H1 (cell line): ENCODE measurements around the gene RPS6KA2. TPM values are rescaled to one million over a fixed set of nuclear protein-coding genes. Genes with fewer than 3 reads are reported as not detected.

Experiments
- CTCF ChIA-PET: fragments of 300-600 bp; sonication (Branson Sonifier 250); formaldehyde crosslinking; loops from one replicate; lab custom pipeline; 2021; ENCODE audit not compliant: partially characterized antibody; lab: Charles Lee
- POLR2A ChIA-PET: fragments of 300-600 bp; sonication (Branson Sonifier 250); formaldehyde crosslinking; loops from one replicate; lab custom pipeline; 2021; ENCODE audit warnings: inconsistent platforms; ENCODE audit not compliant: partially characterized antibody; lab: Charles Lee
- DNase-seq, 2 experiments: peaks; one replicate each; pipeline versions ENCODE4 v3.0.0 to v3.0.0-alpha.2; 2010 to 2022; ENCODE audit warnings: low spot score in 2 of 2, low read depth in 1 of 2, mixed read lengths in 1 of 2
- FAIRE-seq: peaks from 2 replicates; lab custom pipeline; 2011; peaks lifted over from hg19 to GRCh38; lab: Jason Lieb, UNC
- H2AFZ ChIP-seq: 2 replicates; pipeline ENCODE4 v1.8.1; 2012; ENCODE audit warnings: low read length, inconsistent platforms
- H2AK5ac ChIP-seq: 2 replicates; pipeline ENCODE4 v1.6.1; 2013; ENCODE audit warnings: low read depth, low read length
- H2BK120ac ChIP-seq: replicated peaks from 2 replicates; pipeline ENCODE3; 2013; ENCODE audit warnings: low read depth, low read length, inconsistent platforms
- H2BK12ac ChIP-seq: 2 replicates; pipeline ENCODE4 v1.6.1; 2013; ENCODE audit warnings: low read depth, low read length
- H2BK15ac ChIP-seq: 2 replicates; pipeline ENCODE4 v1.6.1; 2013; ENCODE audit warnings: low read length
- H2BK20ac ChIP-seq: 2 replicates; pipeline ENCODE4 v1.6.1; 2013; ENCODE audit warnings: low read length
- H2BK5ac ChIP-seq: 2 replicates; pipeline ENCODE4 v1.6.1; 2013; ENCODE audit warnings: low read depth, low read length
- H3K14ac ChIP-seq: 2 replicates; pipeline ENCODE4 v1.6.1; 2013; ENCODE audit warnings: inconsistent platforms; ENCODE audit not compliant: insufficient read length
- H3K18ac ChIP-seq: 2 replicates; pipeline ENCODE4 v1.6.1; 2013; ENCODE audit warnings: low read length; ENCODE audit errors: extremely low read depth
- H3K23ac ChIP-seq: 2 replicates; pipeline ENCODE4 v1.6.1; 2013; ENCODE audit warnings: inconsistent platforms; ENCODE audit not compliant: insufficient read length
- H3K23me2 ChIP-seq: 2 replicates; pipeline ENCODE4 v1.6.1; 2013; ENCODE audit warnings: low read depth, low read length
- H3K27ac ChIP-seq: 2 replicates; pipeline ENCODE4 v1.6.1; 2011; ENCODE audit warnings: low read depth, low read length, inconsistent platforms
- H3K27me3 ChIP-seq, 4 experiments: replicated peaks in 1 of 4; 1 replicate in 1 of 4; 2 replicates in 3 of 4; pipeline versions ENCODE4 v1.6.1 to v1.8.1; 2011 to 2013; ENCODE audit warnings: low read length in 3 of 4, mild to moderate bottlenecking in 3 of 4, inconsistent platforms in 2 of 4, mixed read lengths in 2 of 4, moderate library complexity in 1 of 4; ENCODE audit not compliant: control insufficient read depth in 3 of 4, insufficient read depth in 3 of 4; ENCODE audit errors: extremely low read depth in 1 of 4
- H3K36me3 ChIP-seq, 4 experiments: 2 replicates each; pipeline versions ENCODE4 v1.6.1 to v1.8.1; 2011 to 2013; ENCODE audit warnings: mild to moderate bottlenecking in 4 of 4, low read length in 3 of 4, moderate library complexity in 2 of 4, control low read depth in 1 of 4, inconsistent platforms in 1 of 4; ENCODE audit not compliant: insufficient read depth in 4 of 4, control insufficient read depth in 2 of 4
- H3K4ac ChIP-seq: replicated peaks from 2 replicates; pipeline ENCODE3; 2013; ENCODE audit warnings: low read length, low read depth, mixed read lengths, inconsistent platforms; ENCODE audit not compliant: insufficient read length
- H3K4me1 ChIP-seq, 4 experiments: replicated peaks in 1 of 4; 1 replicate in 1 of 4; 2 replicates in 3 of 4; pipeline versions ENCODE4 v1.6.1 to v1.8.1; 2011 to 2013; ENCODE audit warnings: low read length in 3 of 4, inconsistent platforms in 2 of 4, mixed read lengths in 1 of 4; ENCODE audit not compliant: insufficient read depth in 4 of 4, control insufficient read depth in 3 of 4
- H3K4me2 ChIP-seq, 2 experiments: 2 replicates each; pipeline versions ENCODE4 v1.6.1 to v1.8.1; 2011 to 2013; ENCODE audit warnings: low read depth in 2 of 2, low read length in 2 of 2, control low read depth in 1 of 2, inconsistent platforms in 1 of 2, mild to moderate bottlenecking in 1 of 2; ENCODE audit not compliant: insufficient read depth in 1 of 2
- H3K4me3 ChIP-seq, 4 experiments: fragments of 200-600, 300-600 bp in 1 of 4; sonication (generic), shearing (Covaris generic), sonication (Bioruptor Twin) in 1 of 4; 2 replicates each; pipeline versions ENCODE4 v1.5.1 to v1.8.1; 2011 to 2016; ENCODE audit warnings: low read length in 4 of 4, low read depth in 3 of 4, control low read depth in 2 of 4, inconsistent platforms in 2 of 4, mild to moderate bottlenecking in 2 of 4, mixed read lengths in 1 of 4, moderate library complexity in 1 of 4; ENCODE audit not compliant: insufficient read depth in 2 of 4; ENCODE audit errors: extremely low read depth in 1 of 4
- H3K56ac ChIP-seq: replicated peaks from 2 replicates; pipeline ENCODE3; 2013; ENCODE audit warnings: low read depth, mild to moderate bottlenecking, mixed read lengths, low read length, inconsistent platforms; ENCODE audit not compliant: insufficient read length
- H3K79me1 ChIP-seq: 2 replicates; pipeline ENCODE4 v1.6.1; 2013; ENCODE audit warnings: low read depth, low read length, control low read depth
- H3K79me2 ChIP-seq, 2 experiments: 2 replicates each; pipeline versions ENCODE4 v1.6.1 to v1.8.1; 2012 to 2013; ENCODE audit warnings: low read length in 2 of 2, mild to moderate bottlenecking in 2 of 2, inconsistent platforms in 1 of 2; ENCODE audit not compliant: insufficient read depth in 2 of 2, control insufficient read depth in 1 of 2
- H3K9ac ChIP-seq, 4 experiments: replicated peaks in 1 of 4; 1 replicate in 1 of 4; 2 replicates in 3 of 4; pipeline versions ENCODE4 v1.6.1 to v1.8.1; 2011 to 2013; ENCODE audit warnings: low read depth in 3 of 4, low read length in 3 of 4, control low read depth in 2 of 4, mild to moderate bottlenecking in 2 of 4, moderate library complexity in 2 of 4, inconsistent platforms in 1 of 4; ENCODE audit errors: extremely low read depth in 1 of 4
- H3K9me3 ChIP-seq, 2 experiments: 2 replicates each; pipeline versions ENCODE4 v1.6.1 to v1.8.1; 2012 to 2013; ENCODE audit warnings: mild to moderate bottlenecking in 2 of 2, moderate library complexity in 2 of 2, control low read depth in 1 of 2, inconsistent platforms in 1 of 2, low read depth in 1 of 2, low read length in 1 of 2, mixed read lengths in 1 of 2; ENCODE audit not compliant: insufficient read depth in 2 of 2
- H4K20me1 ChIP-seq, 2 experiments: replicated peaks in 1 of 2; 2 replicates each; pipeline versions ENCODE3 to v1.8.1; 2011 to 2013; ENCODE audit warnings: inconsistent platforms in 2 of 2, low read length in 2 of 2, mild to moderate bottlenecking in 1 of 2; ENCODE audit not compliant: insufficient read depth in 2 of 2, control insufficient read depth in 1 of 2
- H4K5ac ChIP-seq: 2 replicates; pipeline ENCODE4 v1.6.1; 2013; ENCODE audit warnings: low read length, low read depth, mixed read lengths, inconsistent platforms; ENCODE audit not compliant: insufficient read length
- H4K8ac ChIP-seq: 2 replicates; pipeline ENCODE4 v1.8.0; 2013; ENCODE audit warnings: mild to moderate bottlenecking, moderate library complexity, low read length, inconsistent platforms; ENCODE audit not compliant: insufficient read depth; ENCODE audit errors: extremely low read depth
- H4K91ac ChIP-seq: replicated peaks from 2 replicates; pipeline ENCODE3; 2013; ENCODE audit warnings: low read length, mixed read lengths, inconsistent platforms; ENCODE audit not compliant: insufficient read length
- ASH2L ChIP-seq: fragments of 200-600, 300-600 bp; sonication (generic); IDR thresholded peaks from one replicate; pipeline ENCODE4 v1.7.1; 2017; ENCODE audit warnings: low read length
- CTBP2 ChIP-seq: IDR thresholded peaks from 2 replicates; pipeline ENCODE4 v1.7.0; 2011; ENCODE audit warnings: borderline replicate concordance, mild to moderate bottlenecking, moderate library complexity, mixed read lengths, low read length; ENCODE audit not compliant: insufficient read depth, insufficient read length
- CTCF ChIP-seq, 3 experiments: IDR thresholded peaks; 1 replicate in 2 of 3; 2 replicates in 1 of 3; pipeline versions ENCODE4 v1.5.1 to v1.6.1; 2011; ENCODE audit warnings: low read length in 3 of 3, mild to moderate bottlenecking in 3 of 3, inconsistent platforms in 2 of 3, low read depth in 1 of 3, moderate library complexity in 1 of 3; ENCODE audit not compliant: insufficient read depth in 1 of 3; ENCODE audit errors: control extremely low read depth in 1 of 3
- EP300 ChIP-seq, 2 experiments: IDR thresholded peaks; 1 replicate in 1 of 2; 2 replicates in 1 of 2; pipeline ENCODE4 v1.6.1; 2011 to 2012; ENCODE audit warnings: low read depth in 2 of 2, low read length in 2 of 2, mild to moderate bottlenecking in 2 of 2, borderline replicate concordance in 1 of 2, inconsistent platforms in 1 of 2, moderate library complexity in 1 of 2
- KDM4A ChIP-seq: IDR thresholded peaks from one replicate; pipeline ENCODE4 v1.7.1; 2012; ENCODE audit warnings: low read depth, mild to moderate bottlenecking, moderate library complexity, low read length, inconsistent platforms; ENCODE audit not compliant: severe bottlenecking
- MAX ChIP-seq: IDR thresholded peaks from 2 replicates; pipeline ENCODE4 v1.6.1; 2012; ENCODE audit warnings: inconsistent platforms
- RBBP5 ChIP-seq: IDR thresholded peaks from 2 replicates; pipeline ENCODE4 v1.7.1; 2012; ENCODE audit warnings: low read depth, mild to moderate bottlenecking, inconsistent platforms, low read length, moderate library complexity, borderline replicate concordance
- RFX5 ChIP-seq: IDR thresholded peaks from 2 replicates; pipeline ENCODE4 v1.6.1; 2011; ENCODE audit warnings: low read depth, low read length, improper control_type of control experiment, borderline replicate concordance
- SIN3A ChIP-seq, 2 experiments: IDR thresholded peaks in 1 of 2; conservative IDR thresholded peaks in 1 of 2; 2 replicates each; pipeline ENCODE4 v1.6.1; 2011 to 2012; ENCODE audit warnings: low read length in 2 of 2, improper control_type of control experiment in 1 of 2, low read depth in 1 of 2, mild to moderate bottlenecking in 1 of 2
- SRF ChIP-seq: IDR thresholded peaks from 2 replicates; pipeline ENCODE4 v1.6.1; 2011; ENCODE audit warnings: mild to moderate bottlenecking, low read depth, low read length, moderate library complexity
- TBP ChIP-seq: IDR thresholded peaks from 2 replicates; pipeline ENCODE4 v1.6.1; 2011; ENCODE audit warnings: low read depth, low read length, improper control_type of control experiment
- WGBS, 2 experiments: shearing (Covaris generic) in 1 of 2; methylation state at CpG; one replicate each; pipeline versions ENCODE4 v1.1.6 to v1.1.7; 2013 to 2015; ENCODE audit warnings: low lambda C conversion rate in 2 of 2, mixed read lengths in 2 of 2, inconsistent platforms in 1 of 2, low coverage in 1 of 2, missing lambda C conversion rate in 1 of 2; ENCODE audit not compliant: insufficient replicate concordance in 2 of 2, insufficient coverage in 1 of 2, insufficient read length in 1 of 2; ENCODE audit errors: extremely low coverage in 1 of 2, missing lambda C conversion rate in 1 of 2; 5-methylcytosine and 5-hydroxymethylcytosine counted together
- polyA plus RNA-seq, 7 experiments: library from polyadenylated mRNA; depleted of rRNA in 3 of 7; stranded (reverse) in 5 of 7; unstranded in 2 of 7; fragments of >200 nt in 5 of 7; fragments of 200-250 nt in 2 of 7; gene quantifications; 1 replicate in 5 of 7; 2 replicates in 1 of 7; 4 replicates in 1 of 7; pipeline versions ENCODE4 v1.2.1 to v1.2.3, GENCODE V29; 2011 to 2013; ENCODE audit warnings: missing spikeins in 2 of 7, mixed read lengths in 2 of 7
- total RNA-seq: library from RNA; stranded (reverse); fragmentation: NEBNext Ultra II Directional; extraction: Animal tissue kit (Norgen Biotek cat#: 25700); gene quantifications from 2 replicates; pipeline ENCODE4 v1.2.1, GENCODE V29; 2021

Gene RPS6KA2
- total and polyA plus RNA-seq, 2 of the 8 experiments (the other 6 are each of a cell fraction or from before 2014, with no cell fraction given): 8.8 to 25.7 TPM

GRCh38 chr6:166653639-166653941 lies 26.5 kb upstream of the RPS6KA2 start:
- no peaks in the 10 kb centered on the region for H3K79me1 ChIP-seq
- no peak overlapping the region for H3K27ac ChIP-seq
- ChIA-PET POLR2A (no interaction called here), CTCF (no interaction called here)
- H2AK5ac ChIP-seq: no peak overlapping the region
- H3K14ac ChIP-seq: no peak overlapping the region
- no peak overlapping the region for H3K4me2 ChIP-seq
- H3K56ac ChIP-seq: no peak overlapping the region
- no peak for FAIRE-seq
- H3K79me2 ChIP-seq: no peaks in the 10 kb centered on the region
- H2AFZ ChIP-seq: no peak overlapping the region
- peaks cover 5 to 29% (median 10%) of the 10 kb centered on the region in 4 experiments for H3K4me1 ChIP-seq
- no peak for DNase-seq
- peaks cover 8% of the 10 kb centered on the region for H3K23me2 ChIP-seq
- no peak overlapping the region for H3K4ac ChIP-seq
- no peak overlapping the region for H2BK15ac ChIP-seq
- peaks cover 0 to 2% of the 10 kb centered on the region in 2 experiments for H4K20me1 ChIP-seq
- H3K27me3 ChIP-seq: peaks cover 0 to 27% (median 14%) of the 10 kb centered on the region in 4 experiments; a peak in 6 of 7 replicates
- no peak overlapping the region for H4K8ac ChIP-seq
- H2BK20ac ChIP-seq: no peak overlapping the region
- no peaks in the 10 kb centered on the region for H3K36me3 ChIP-seq
- no peaks in the 10 kb centered on the region for H3K9me3 ChIP-seq
- no peak overlapping the region for H4K5ac ChIP-seq
- no peak overlapping the region for H3K4me3 ChIP-seq
- no peak overlapping the region for H3K18ac ChIP-seq
- H2BK5ac ChIP-seq: no peak overlapping the region
- no peak overlapping the region for H2BK120ac ChIP-seq
- WGBS, 2 experiments: 86% methylated on average over 4 of the region's 4 CpGs; no CpG with 5 or more reads in 1 of the 2 experiments
- H4K91ac ChIP-seq: no peak overlapping the region
- H3K9ac ChIP-seq: no peak overlapping the region
- H3K23ac ChIP-seq: no peak overlapping the region
- no peak overlapping the region for H2BK12ac ChIP-seq
- TF ChIP-seq KDM4A: no peak
- no peak for TF ChIP-seq RBBP5
- TF ChIP-seq SRF: no peak
- no peak for TF ChIP-seq MAX
- no peak for TF ChIP-seq SIN3A (conservative IDR thresholded peaks at IDR 0.05 in 1 of 2, IDR thresholded peaks at IDR 0.05 in 1 of 2; ENCODE audit: low read depth in 1 of 2, low read length in 2 of 2)
- TF ChIP-seq CTBP2: no peak
- no peak for TF ChIP-seq CTCF (IDR thresholded peaks at IDR 0.05; ENCODE audit: control extremely low read depth in 1 of 3, insufficient read depth in 1 of 3, low read depth in 1 of 3, low read length in 3 of 3)
- no peak for TF ChIP-seq TBP
- TF ChIP-seq ASH2L: no peak
- TF ChIP-seq EP300 (IDR thresholded peaks at IDR 0.05; ENCODE audit: borderline replicate concordance in 1 of 2, low read depth in 2 of 2, low read length in 2 of 2): no peak
- no peak for TF ChIP-seq RFX5
